Stimulated activated naive CD8-positive, alpha-beta T cell treated with anti-CD3 and anti-CD28 coated beads, Interleukin-15, amount 100 ng/mL, for 72 hours (primary cell): Measurements from ENCODE around the gene MED27.

Experiments used
- ATAC-seq: fragments of 150-1000 bp; cut with Tn5 transposase; 2 replicates; pipeline ENCODE4 v1.10.0; 2021; ENCODE audit warnings: mild to moderate bottlenecking, moderate library complexity
- DNase-seq, 2 donors: peaks; one replicate each; pipeline ENCODE4 v3.0.0; 2021 to 2022
- H3K27ac Mint-ChIP-seq, 2 donors: one replicate each; pipeline ENCODE4 v1.8.0; 2022; ENCODE audit warnings: mild to moderate bottlenecking in 2 of 2, mixed read lengths in 2 of 2, moderate library complexity in 2 of 2
- H3K27me3 Mint-ChIP-seq: one replicate; pipeline ENCODE4 v1.8.0; 2022; ENCODE audit warnings: mixed read lengths
- H3K4me1 Mint-ChIP-seq: one replicate; pipeline ENCODE4 v1.8.0; 2022; ENCODE audit warnings: mild to moderate bottlenecking, mixed read lengths
- H3K4me3 Mint-ChIP-seq, 2 donors: one replicate each; pipeline ENCODE4 v1.8.0; 2022; ENCODE audit warnings: mild to moderate bottlenecking in 2 of 2, mixed read lengths in 2 of 2, moderate library complexity in 1 of 2
- H3K9me3 Mint-ChIP-seq, 2 donors: one replicate each; pipeline ENCODE4 v1.8.0; 2022; ENCODE audit warnings: mixed read lengths in 2 of 2

The MED27 gene

GRCh38 chr9:132079391-132080091 lies at the start of gene MED27:
MED27 (minus strand) TSS chr9:132079867; CDS start chr9:132079844, 23 bp downstream.
- peak; percentile 88 to 90 for DNase-seq
- no peaks in the 10 kb centered on the region for H3K27me3 Mint-ChIP-seq
- ATAC-seq, result peak; percentile 99

GRCh38 chr9:132127888-132128534 lies 48.3 kb upstream of the MED27 start:
- Mint-ChIP-seq H3K27me3 (peaks cover 94% of the 10 kb centered on the region), H3K4me3 (no peak overlapping the region), H3K4me1 (peaks cover 31% of the 10 kb centered on the region), H3K9me3 (peaks cover 0 to 7% of the 10 kb centered on the region in 2 donors), H3K27ac (peak overlapping the region in 1 of 2 donors; percentile 81)
- ATAC-seq (no peak), DNase-seq (no peak)

More at GRCh38 chr9:132079391-132080091, at the start of gene MED27:
- Mint-ChIP-seq H3K27ac (peak within 1 kb of the TSS; percentile 91 to 93), H3K4me3 (peak within 1 kb of the TSS; percentile 91 to 93), H3K4me1 (peaks cover 43% of the 10 kb centered on the region), H3K9me3 (no peaks in the 10 kb centered on the region)

- Mint-ChIP-seq H3K4me1 (peaks cover 31% of the 10 kb centered on the region), H3K27ac (no peak overlapping the region), H3K27me3 (peaks cover 94% of the 10 kb centered on the region), H3K9me3 (peaks cover 0 to 7% of the 10 kb centered on the region in 2 donors), H3K4me3 (peak overlapping the region; percentile 72 to 77)
- DNase-seq (no peak), ATAC-seq (no peak)
Observed at GRCh38 chr9:132126680-132127236, 47.1 kb upstream of the MED27 start.

GRCh38 chr9:132125944-132126679 lies 46.4 kb upstream of the MED27 start:
- peaks cover 94% of the 10 kb centered on the region for H3K27me3 Mint-ChIP-seq
- DNase-seq, result peak; percentile 10 to 25
- peaks cover 31% of the 10 kb centered on the region for H3K4me1 Mint-ChIP-seq
- peak; percentile 83 for ATAC-seq
- peak overlapping the region in 1 of 2 donors; percentile 43 for H3K27ac Mint-ChIP-seq
- peaks cover 0 to 7% of the 10 kb centered on the region in 2 donors for H3K9me3 Mint-ChIP-seq
- peak overlapping the region; percentile 72 to 77 for H3K4me3 Mint-ChIP-seq

- H3K9me3 Mint-ChIP-seq, result peaks cover 0 to 7% of the 10 kb centered on the region in 2 donors
- ATAC-seq (no peak), DNase-seq (no peak)
- no peak overlapping the region for H3K27ac Mint-ChIP-seq
- peaks cover 94% of the 10 kb centered on the region for H3K27me3 Mint-ChIP-seq
- H3K4me1 Mint-ChIP-seq, result peaks cover 31% of the 10 kb centered on the region
- H3K4me3 Mint-ChIP-seq, result no peak overlapping the region
Observed at GRCh38 chr9:132125361-132125760, 45.7 kb upstream of the MED27 start.

GRCh38 chr9:132124800-132125199 lies 45.1 kb upstream of the MED27 start:
- DNase-seq (no peak), ATAC-seq (no peak)
- no peak overlapping the region for H3K4me3 Mint-ChIP-seq
- no peak overlapping the region for H3K27ac Mint-ChIP-seq
- H3K4me1 Mint-ChIP-seq, result peaks cover 31% of the 10 kb centered on the region
- peaks cover 94% of the 10 kb centered on the region for H3K27me3 Mint-ChIP-seq
- peaks cover 0 to 7% of the 10 kb centered on the region in 2 donors for H3K9me3 Mint-ChIP-seq

- Mint-ChIP-seq H3K27ac (no peak overlapping the region), H3K4me1 (peaks cover 17% of the 10 kb centered on the region), H3K9me3 (peaks cover 4 to 13% of the 10 kb centered on the region in 2 donors), H3K27me3 (peaks cover 100% of the 10 kb centered on the region), H3K4me3 (no peak overlapping the region)
- DNase-seq (no peak), ATAC-seq (no peak)
Observed at GRCh38 chr9:132121021-132121420, 41.4 kb upstream of the MED27 start.

GRCh38 chr9:132117694-132118093 lies 38.0 kb upstream of the MED27 start:
- H3K27me3 Mint-ChIP-seq, result peaks cover 92% of the 10 kb centered on the region
- DNase-seq (no peak), ATAC-seq (no peak)
- H3K9me3 Mint-ChIP-seq, result peaks cover 8 to 13% of the 10 kb centered on the region in 2 donors
- H3K27ac Mint-ChIP-seq, result no peak overlapping the region
- H3K4me1 Mint-ChIP-seq, result no peaks in the 10 kb centered on the region
- no peak overlapping the region for H3K4me3 Mint-ChIP-seq

GRCh38 chr9:132116583-132116982 lies 36.9 kb upstream of the MED27 start:
- Mint-ChIP-seq H3K9me3 (peaks cover 8 to 13% of the 10 kb centered on the region in 2 donors), H3K27me3 (peaks cover 92% of the 10 kb centered on the region), H3K4me3 (no peak overlapping the region), H3K27ac (peak overlapping the region in 1 of 2 donors; percentile 38), H3K4me1 (no peaks in the 10 kb centered on the region)
- no peak for DNase-seq
- ATAC-seq, result no peak

GRCh38 chr9:132114102-132114707 lies 34.5 kb upstream of the MED27 start:
- peak; percentile 19 to 31 for DNase-seq
- Mint-ChIP-seq H3K9me3 (peaks cover 8 to 13% of the 10 kb centered on the region in 2 donors), H3K4me3 (no peak overlapping the region), H3K27me3 (peaks cover 87% of the 10 kb centered on the region), H3K4me1 (no peaks in the 10 kb centered on the region), H3K27ac (no peak overlapping the region)
- no peak for ATAC-seq

GRCh38 chr9:132109291-132109690 lies 29.6 kb upstream of the MED27 start:
- ATAC-seq (no peak), DNase-seq (no peak)
- no peak overlapping the region for H3K27ac Mint-ChIP-seq
- H3K27me3 Mint-ChIP-seq, result peaks cover 71% of the 10 kb centered on the region
- no peak overlapping the region for H3K4me3 Mint-ChIP-seq
- peaks cover 3 to 5% of the 10 kb centered on the region in 2 donors for H3K9me3 Mint-ChIP-seq
- no peaks in the 10 kb centered on the region for H3K4me1 Mint-ChIP-seq

GRCh38 chr9:132108728-132109127 lies 29.1 kb upstream of the MED27 start:
- H3K4me3 Mint-ChIP-seq, result no peak overlapping the region
- H3K27me3 Mint-ChIP-seq, result peaks cover 70% of the 10 kb centered on the region
- H3K9me3 Mint-ChIP-seq, result no peaks in the 10 kb centered on the region
- H3K27ac Mint-ChIP-seq, result no peak overlapping the region
- ATAC-seq (no peak), DNase-seq (no peak)
- no peaks in the 10 kb centered on the region for H3K4me1 Mint-ChIP-seq

GRCh38 chr9:132099741-132100407 lies 20.2 kb upstream of the MED27 start:
- H3K4me3 Mint-ChIP-seq, result no peak overlapping the region
- H3K27ac Mint-ChIP-seq, result no peak overlapping the region
- H3K9me3 Mint-ChIP-seq, result no peaks in the 10 kb centered on the region
- ATAC-seq, result peak; percentile 69
- H3K4me1 Mint-ChIP-seq, result no peaks in the 10 kb centered on the region
- H3K27me3 Mint-ChIP-seq, result peaks cover 64% of the 10 kb centered on the region
- no peak for DNase-seq

GRCh38 chr9:132099167-132099566 lies 19.5 kb upstream of the MED27 start:
- H3K4me3 Mint-ChIP-seq, result no peak overlapping the region
- no peaks in the 10 kb centered on the region for H3K9me3 Mint-ChIP-seq
- H3K27ac Mint-ChIP-seq, result no peak overlapping the region
- no peaks in the 10 kb centered on the region for H3K4me1 Mint-ChIP-seq
- ATAC-seq (no peak), DNase-seq (no peak)
- peaks cover 57% of the 10 kb centered on the region for H3K27me3 Mint-ChIP-seq
